ENCODE results near the gene WNT7A.

Gene WNT7A

DNA sequence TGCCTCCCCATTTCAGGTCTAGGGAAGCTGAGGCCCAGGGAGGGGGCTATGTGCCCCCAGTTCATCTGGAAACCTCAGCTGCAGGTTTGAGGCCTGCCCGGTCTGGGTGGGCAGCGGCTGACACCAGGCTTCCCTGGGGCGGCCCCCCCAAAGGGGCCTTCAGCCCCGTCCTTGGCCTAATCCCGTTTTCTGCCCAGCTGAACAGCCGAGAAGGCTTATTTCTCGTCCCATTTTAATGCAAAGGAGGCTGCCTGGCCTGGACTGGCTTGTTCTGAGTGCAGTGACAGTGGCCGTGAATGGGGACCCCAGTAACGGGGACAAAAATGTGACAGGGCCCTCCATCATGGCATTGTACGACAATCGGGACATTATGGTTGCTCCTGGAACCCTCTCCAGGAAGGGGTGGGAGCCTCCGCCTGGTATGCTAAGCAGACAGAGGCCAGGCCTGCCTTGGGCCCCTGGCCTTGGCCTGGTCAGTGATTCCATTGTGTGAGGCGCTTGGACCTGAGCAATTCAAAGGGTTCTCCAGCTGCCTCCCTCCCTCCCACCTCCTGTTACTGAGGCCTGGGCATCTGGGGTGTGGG lies 93.9 kb downstream of the WNT7A start:
- DNase-seq (ENCODE audit: low read depth) = no peak
- TF ChIP-seq, protein P1, sequence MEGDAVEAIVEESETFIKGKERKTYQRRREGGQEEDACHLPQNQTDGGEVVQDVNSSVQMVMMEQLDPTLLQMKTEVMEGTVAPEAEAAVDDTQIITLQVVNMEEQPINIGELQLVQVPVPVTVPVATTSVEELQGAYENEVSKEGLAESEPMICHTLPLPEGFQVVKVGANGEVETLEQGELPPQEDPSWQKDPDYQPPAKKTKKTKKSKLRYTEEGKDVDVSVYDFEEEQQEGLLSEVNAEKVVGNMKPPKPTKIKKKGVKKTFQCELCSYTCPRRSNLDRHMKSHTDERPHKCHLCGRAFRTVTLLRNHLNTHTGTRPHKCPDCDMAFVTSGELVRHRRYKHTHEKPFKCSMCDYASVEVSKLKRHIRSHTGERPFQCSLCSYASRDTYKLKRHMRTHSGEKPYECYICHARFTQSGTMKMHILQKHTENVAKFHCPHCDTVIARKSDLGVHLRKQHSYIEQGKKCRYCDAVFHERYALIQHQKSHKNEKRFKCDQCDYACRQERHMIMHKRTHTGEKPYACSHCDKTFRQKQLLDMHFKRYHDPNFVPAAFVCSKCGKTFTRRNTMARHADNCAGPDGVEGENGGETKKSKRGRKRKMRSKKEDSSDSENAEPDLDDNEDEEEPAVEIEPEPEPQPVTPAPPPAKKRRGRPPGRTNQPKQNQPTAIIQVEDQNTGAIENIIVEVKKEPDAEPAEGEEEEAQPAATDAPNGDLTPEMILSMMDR (IDR thresholded peaks at IDR 0.05; ENCODE audit: control insufficient read depth, extremely low read depth, insufficient read depth) = no peak
- H3K4me3 ChIP-seq (ENCODE audit: low read depth, low read length) = no peak overlapping the region

DNA sequence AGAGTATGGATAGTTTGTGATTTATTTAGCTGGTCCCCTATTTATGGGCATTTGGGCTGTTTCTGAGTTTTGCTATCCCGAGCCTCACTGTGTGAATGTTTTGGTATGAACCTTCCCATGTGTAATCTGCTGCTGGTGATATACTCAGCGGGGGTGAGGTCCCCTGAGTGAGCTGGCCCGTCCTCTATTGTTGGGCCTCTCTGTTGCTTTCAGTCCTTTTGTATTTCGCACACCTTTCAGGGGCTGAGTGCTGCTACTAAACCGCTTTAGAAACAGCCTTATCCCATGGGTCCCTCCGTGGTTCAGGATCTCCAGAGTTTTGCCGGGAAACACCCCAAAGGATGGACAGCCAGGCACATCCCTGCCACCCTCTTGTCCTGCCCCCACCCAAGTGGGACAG lies 94.5 kb downstream of the WNT7A start:
- DNase-seq (ENCODE audit: low read depth) = no peak
- H3K4me3 ChIP-seq (ENCODE audit: low read depth, low read length) = no peak overlapping the region
- TF ChIP-seq, protein P1 (IDR thresholded peaks at IDR 0.05; ENCODE audit: control insufficient read depth, extremely low read depth, insufficient read depth) = no peak

DNA sequence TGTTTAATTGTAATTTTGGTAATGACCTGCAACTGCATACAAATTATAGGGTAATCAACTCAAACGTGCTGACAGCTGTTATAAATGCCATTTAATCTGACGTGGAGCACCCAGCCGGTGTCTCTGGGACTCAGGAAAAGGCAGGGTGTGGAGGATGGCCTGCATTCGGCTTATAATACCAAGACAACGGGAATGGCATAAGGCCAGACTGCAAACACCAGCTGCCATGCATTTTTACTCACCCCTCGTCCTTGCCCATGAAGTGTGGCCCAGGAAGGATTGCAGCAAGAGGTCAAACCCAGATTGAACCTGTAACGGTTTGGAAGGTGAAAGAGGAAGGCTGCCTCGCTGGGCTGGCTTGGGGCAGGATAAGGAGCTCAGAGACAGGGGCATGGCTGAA lies 96.4 kb downstream of the WNT7A start:
- TF ChIP-seq, protein P1 (IDR thresholded peaks at IDR 0.05; ENCODE audit: control insufficient read depth, extremely low read depth, insufficient read depth) = no peak
- no peak overlapping the region for H3K4me3 ChIP-seq (ENCODE audit: low read depth, low read length)
- DNase-seq (ENCODE audit: low read depth) = no peak

DNA sequence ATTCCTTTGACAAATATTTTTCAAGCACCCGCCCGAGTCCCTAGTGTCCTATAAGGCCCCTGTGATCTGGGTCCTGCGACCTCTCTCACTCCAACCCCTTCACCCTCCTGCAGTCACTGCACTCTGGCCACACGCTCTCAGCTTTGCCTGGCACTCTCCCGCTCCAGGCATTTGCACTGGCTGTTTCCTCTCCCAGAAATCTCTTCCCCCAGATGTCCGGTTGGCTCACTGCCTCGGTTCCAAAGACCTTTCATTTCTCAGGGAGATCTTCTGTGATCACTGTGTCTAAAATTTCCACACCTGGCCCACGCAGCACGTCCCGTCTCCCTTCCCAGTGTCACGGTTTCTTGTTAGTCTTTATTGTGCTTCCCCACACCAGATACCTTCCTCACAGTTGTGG lies 97.4 kb downstream of the WNT7A start:
- TF ChIP-seq, protein P1 (IDR thresholded peaks at IDR 0.05; ENCODE audit: control insufficient read depth, extremely low read depth, insufficient read depth) = no peak
- no peak for DNase-seq (ENCODE audit: low read depth)
- no peak overlapping the region for H3K4me3 ChIP-seq (ENCODE audit: low read depth, low read length)

DNA sequence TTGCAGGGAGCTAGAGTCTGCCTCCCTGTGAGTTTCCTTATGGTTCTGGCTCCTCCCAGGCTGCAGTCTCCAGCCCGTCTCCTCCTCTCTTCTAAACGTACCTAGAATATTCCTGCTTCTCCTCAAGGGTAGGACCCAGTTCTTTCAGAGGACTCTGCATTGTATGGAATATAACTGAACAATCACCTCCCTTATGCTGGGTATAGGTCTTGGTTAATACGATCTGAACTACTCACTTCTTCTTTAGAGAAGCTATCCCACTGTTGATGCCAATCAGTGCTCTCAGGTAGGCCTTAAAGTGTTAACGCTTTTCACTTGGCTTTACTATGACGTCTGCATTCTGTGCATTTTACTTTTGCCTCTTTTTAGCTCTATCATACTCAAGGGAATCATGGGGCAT lies 98.5 kb downstream of the WNT7A start:
- TF ChIP-seq, protein P1 (IDR thresholded peaks at IDR 0.05; ENCODE audit: control insufficient read depth, extremely low read depth, insufficient read depth) = no peak
- no peak overlapping the region for H3K4me3 ChIP-seq (ENCODE audit: low read depth, low read length)

DNA sequence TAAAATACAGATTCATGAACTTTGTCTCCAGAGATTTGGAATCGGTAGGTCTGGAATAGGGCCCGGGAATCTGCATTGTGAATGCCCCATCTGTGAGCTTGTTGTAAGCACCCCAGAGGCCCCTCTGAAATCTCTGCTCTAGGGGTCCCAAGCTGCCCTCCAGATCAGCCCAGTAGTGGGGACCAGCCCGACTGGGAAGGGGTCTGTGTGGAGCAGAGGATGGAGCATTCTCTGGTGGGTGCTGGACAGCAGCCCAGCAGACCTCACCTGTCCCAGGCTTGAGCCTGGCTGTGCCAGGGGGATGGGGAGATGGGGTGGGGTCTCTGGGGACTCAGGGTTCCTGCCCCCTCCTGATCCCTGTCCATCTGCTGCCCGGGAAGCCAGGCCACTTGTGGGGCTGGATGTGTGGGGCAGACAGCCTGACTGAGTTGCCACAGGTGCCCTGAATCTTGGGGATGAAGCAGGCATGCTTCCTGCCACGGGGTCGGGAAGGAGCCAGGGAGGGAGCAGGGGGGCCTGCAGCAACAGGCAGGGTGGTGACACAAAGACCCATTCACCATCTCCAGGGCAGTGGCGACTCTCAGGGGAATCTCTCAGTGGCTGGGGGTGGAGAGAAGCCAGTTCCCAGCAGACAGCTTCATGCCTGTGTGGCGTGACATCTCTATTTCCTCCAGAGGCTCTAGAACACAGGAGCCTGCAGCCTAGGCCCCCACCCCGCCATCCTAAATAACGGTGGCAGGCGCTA lies 99.3 kb downstream of the WNT7A start:
- TF ChIP-seq, protein P1 (IDR thresholded peaks at IDR 0.05; ENCODE audit: control insufficient read depth, extremely low read depth, insufficient read depth) = no peak
- no peak for DNase-seq (ENCODE audit: low read depth)
- H3K4me3 ChIP-seq (ENCODE audit: low read depth, low read length) = no peak overlapping the region

More for the DNA sequence above, 98.5 kb downstream of the WNT7A start:
- no peak for DNase-seq (ENCODE audit: low read depth)
